Testis (tissue), 3 donors: ENCODE measurements around the gene FXYD2. TPM values are rescaled to one million over a fixed set of nuclear protein-coding genes. Genes with fewer than 3 reads are reported as not detected.

Experiments
- DNase-seq: peaks from one replicate; pipeline ENCODE4 v3.0.0-alpha.2; 2019
- H3K27ac ChIP-seq, 2 donors: fragments of 200-600 bp; sonication (generic); one replicate each; pipeline ENCODE4 v1.5.1; 2019
- H3K27me3 ChIP-seq: fragments of 200-600 bp; sonication (generic); one replicate; pipeline ENCODE4 v1.5.1; 2019
- H3K36me3 ChIP-seq: fragments of 200-600 bp; sonication (generic); one replicate; pipeline ENCODE4 v1.5.1; 2017; ENCODE audit warnings: low read depth; ENCODE audit errors: missing control alignments
- H3K4me1 ChIP-seq: fragments of 200-600 bp; sonication (generic); one replicate; pipeline ENCODE4 v1.5.1; 2019
- H3K4me3 ChIP-seq, 2 donors: fragments of 200-600 bp; sonication (generic); one replicate each; pipeline ENCODE4 v1.5.1; 2017 to 2019
- H3K9me3 ChIP-seq: fragments of 200-600 bp; sonication (generic); one replicate; pipeline ENCODE4 v1.5.1; 2017
- POLR2A ChIP-seq: fragments of 450-650 bp; IDR thresholded peaks from one replicate; pipeline ENCODE4 v1.6.1; 2017; ENCODE audit warnings: antibody characterized with exemption, mild to moderate bottlenecking, moderate library complexity
- WGBS, 2 donors: methylation state at CpG; one replicate each; pipeline ENCODE4 v1.1.5; 2018; 5-methylcytosine and 5-hydroxymethylcytosine counted together
- intact Hi-C: fragments of 100-400 bp; cut with DNase I; formaldehyde crosslinking; loops from one replicate; pipeline ENCODE4 v1.15.1; 2023; ENCODE audit warnings: low total_unique reads
- polyA plus RNA-seq: library from polyadenylated mRNA; stranded (reverse); fragments of 350-450 nt; fragmentation: Illumina TruSeq; extraction: RNeasy Lipid Tissue Mini Kit (QIAGEN cat#74804); gene quantifications from one replicate; pipeline ENCODE4 v1.2.3, GENCODE V29; 2014; ENCODE audit warnings: low read depth, low replicate concordance; ENCODE audit not compliant: insufficient read depth
- total RNA-seq, 2 donors: library from RNA; depleted of rRNA; stranded (reverse); fragments of >200 nt; gene quantifications; one replicate each; pipeline ENCODE4 v1.2.3, GENCODE V29; 2016
- TF ChIP-seq, protein P1 (sequence below), 3 experiments: fragments of 450-650 bp in 2 of 3; fragments of 200-600 bp in 1 of 3; sonication (generic) in 1 of 3; IDR thresholded peaks; one replicate each; pipeline ENCODE4 v1.5.1; 2016 to 2019; ENCODE audit warnings: antibody characterized with exemption in 3 of 3, mild to moderate bottlenecking in 2 of 3, moderate library complexity in 1 of 3

FXYD2 gene
- total and polyA plus RNA-seq, 3 donors from 2014 or later = 5.3 to 8.3 (median 7.6) TPM

DNA sequence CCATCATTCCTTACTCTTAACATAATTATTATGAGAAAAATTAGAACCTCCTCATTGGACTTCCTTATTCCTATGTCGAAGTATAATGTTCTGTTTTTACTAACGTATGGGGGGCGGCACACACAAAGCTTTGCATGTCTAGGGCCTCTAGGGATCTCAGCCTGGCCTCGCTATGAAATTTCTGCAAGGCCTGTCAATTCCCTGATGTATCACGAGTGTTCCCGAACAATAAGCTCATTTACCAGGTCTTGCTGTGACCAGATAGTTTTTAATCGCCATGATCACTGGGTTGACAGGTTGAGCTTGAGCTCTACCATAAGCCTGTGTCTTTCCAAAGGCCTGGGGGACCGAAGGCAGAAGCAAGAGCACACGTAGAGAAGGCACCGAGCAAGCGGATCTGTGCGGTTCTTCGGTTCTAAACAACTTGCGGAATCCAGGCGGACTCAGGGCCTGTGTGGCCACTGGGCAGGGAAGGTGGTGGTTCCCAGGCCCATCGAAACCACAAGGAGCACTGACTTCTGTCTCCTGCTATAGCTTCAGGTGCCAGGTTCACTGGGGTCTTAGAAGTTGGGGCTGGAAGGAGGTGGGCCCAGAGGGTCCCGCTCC lies 10.4 kb upstream of the FXYD2 start:
- intact Hi-C loops = no loop called here
- H3K27me3 ChIP-seq = no peaks in the 10 kb centered on the region
- DNase-seq = peak; percentile 12

DNA sequence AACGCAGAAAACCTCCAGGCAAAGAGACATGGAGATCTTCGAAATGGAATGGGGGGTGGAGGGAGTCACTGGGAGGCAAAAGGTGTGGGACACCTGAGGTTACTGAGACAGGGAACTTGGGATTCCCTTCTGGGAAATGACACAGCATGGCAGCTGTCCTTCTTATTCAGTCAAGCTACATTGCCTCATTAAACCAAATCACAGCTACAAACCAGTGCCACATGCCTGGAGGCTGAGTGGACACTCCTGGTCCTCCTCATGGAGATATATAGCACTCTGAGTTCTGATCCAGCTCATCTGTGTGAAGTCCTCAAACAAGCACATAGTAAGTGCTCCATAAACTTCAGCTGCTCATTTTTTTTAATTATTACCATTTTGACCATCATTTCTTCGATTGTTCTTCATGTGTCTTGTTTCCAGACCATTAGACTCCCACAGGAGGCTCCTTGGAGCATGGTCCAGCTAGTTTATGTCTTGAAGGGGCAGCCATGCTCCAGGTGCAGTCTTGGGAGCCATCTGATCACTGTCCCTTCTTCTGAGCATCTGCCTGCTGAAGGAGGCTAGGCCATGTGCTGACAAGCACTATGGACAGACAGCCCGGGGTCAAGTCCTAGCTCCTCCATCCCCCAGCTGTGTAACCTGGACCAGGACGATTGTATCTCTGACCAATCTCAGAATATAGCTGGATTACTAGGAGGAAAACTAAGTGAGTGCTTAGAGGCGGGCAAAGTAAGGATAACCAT lies 9.7 kb upstream of the FXYD2 start:
- Histone ChIP-seq H3K27ac (peak overlapping the region in 1 of 2 donors; percentile 36), H3K36me3 (no peaks in the 10 kb centered on the region), H3K27me3 (no peaks in the 10 kb centered on the region), H3K4me1 (peaks cover 48% of the 10 kb centered on the region), H3K9me3 (no peaks in the 10 kb centered on the region), H3K4me3 (no peak overlapping the region)
- TF ChIP-seq POLR2A = no peak
- TF ChIP-seq, protein P1, sequence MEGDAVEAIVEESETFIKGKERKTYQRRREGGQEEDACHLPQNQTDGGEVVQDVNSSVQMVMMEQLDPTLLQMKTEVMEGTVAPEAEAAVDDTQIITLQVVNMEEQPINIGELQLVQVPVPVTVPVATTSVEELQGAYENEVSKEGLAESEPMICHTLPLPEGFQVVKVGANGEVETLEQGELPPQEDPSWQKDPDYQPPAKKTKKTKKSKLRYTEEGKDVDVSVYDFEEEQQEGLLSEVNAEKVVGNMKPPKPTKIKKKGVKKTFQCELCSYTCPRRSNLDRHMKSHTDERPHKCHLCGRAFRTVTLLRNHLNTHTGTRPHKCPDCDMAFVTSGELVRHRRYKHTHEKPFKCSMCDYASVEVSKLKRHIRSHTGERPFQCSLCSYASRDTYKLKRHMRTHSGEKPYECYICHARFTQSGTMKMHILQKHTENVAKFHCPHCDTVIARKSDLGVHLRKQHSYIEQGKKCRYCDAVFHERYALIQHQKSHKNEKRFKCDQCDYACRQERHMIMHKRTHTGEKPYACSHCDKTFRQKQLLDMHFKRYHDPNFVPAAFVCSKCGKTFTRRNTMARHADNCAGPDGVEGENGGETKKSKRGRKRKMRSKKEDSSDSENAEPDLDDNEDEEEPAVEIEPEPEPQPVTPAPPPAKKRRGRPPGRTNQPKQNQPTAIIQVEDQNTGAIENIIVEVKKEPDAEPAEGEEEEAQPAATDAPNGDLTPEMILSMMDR (IDR thresholded peaks at IDR 0.05) = no peak
- intact Hi-C loops = no loop called here
- peak; percentile 10 for DNase-seq
- 75 to 76% methylated on average over 6 of the region's 6 CpGs for WGBS, 2 donors

More for the DNA sequence above, 10.4 kb upstream of the FXYD2 start:
- 94% methylated on average over 17 of the region's 17 CpGs for WGBS, 2 donors
- H3K9me3 ChIP-seq = no peaks in the 10 kb centered on the region
- H3K4me3 ChIP-seq = no peak overlapping the region
- no peak for TF ChIP-seq POLR2A
- TF ChIP-seq, protein P1 (IDR thresholded peaks at IDR 0.05) = no peak
- peaks cover 41% of the 10 kb centered on the region for H3K4me1 ChIP-seq
- H3K27ac ChIP-seq = no peak overlapping the region
- H3K36me3 ChIP-seq = no peaks in the 10 kb centered on the region

DNA sequence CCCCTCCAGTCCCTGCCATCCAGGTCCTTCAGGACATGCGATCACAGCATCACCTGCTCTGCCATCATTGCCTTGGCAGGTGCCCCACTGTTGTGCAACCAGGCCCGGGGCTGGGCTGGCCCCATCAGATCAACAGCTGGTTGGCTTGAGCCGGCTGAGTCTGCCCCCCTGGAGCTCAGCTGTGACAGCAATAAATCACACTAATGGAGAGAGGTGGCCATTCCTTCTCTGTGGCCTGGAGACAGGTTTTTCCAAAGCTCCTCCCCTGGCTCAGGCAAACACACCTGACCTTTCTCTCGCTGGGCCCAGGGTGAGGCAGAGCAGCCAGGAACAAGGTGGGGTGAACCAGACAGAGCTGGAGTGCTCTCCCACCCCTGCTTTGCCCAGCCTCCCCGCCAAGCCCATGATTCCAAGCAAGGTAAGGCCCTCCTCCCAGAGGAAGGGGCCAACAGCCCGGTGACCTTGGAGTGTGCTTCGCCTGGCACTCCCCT lies 8.9 kb upstream of the FXYD2 start:
- Histone ChIP-seq H3K36me3 (no peaks in the 10 kb centered on the region), H3K27me3 (no peaks in the 10 kb centered on the region), H3K27ac (peak overlapping the region in 1 of 2 donors; percentile 36), H3K4me3 (no peak overlapping the region), H3K9me3 (no peaks in the 10 kb centered on the region), H3K4me1 (peaks cover 53% of the 10 kb centered on the region)
- TF ChIP-seq POLR2A = no peak
- TF ChIP-seq, protein P1 (IDR thresholded peaks at IDR 0.05) = no peak
- 22 to 40% methylated on average over 4 to 7 of the region's 7 CpGs for WGBS, 2 donors
- DNase-seq = peak; percentile 59
- intact Hi-C loops = no loop called here

DNA sequence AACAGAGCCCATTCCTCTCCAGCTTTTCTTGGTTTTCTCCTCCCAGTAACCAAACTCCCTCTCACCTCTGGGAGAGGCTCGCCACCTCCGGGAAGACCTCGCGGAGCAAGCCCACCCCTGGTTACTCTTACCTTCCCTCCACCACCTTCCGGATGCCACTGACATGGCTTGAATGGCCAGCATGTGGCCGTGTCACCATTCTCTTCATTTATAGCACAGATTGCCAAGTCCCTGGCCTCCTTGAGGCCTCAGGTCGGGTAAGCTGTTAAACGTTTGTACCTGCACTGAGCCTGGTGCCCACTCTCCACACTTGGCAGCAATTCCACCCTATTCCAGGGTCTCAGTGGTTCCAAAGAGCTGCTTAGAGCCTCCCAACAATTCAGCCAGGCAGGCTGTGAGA lies 8.0 kb upstream of the FXYD2 start:
- peak; percentile 10 for DNase-seq
- Histone ChIP-seq H3K9me3 (no peaks in the 10 kb centered on the region), H3K27me3 (no peaks in the 10 kb centered on the region), H3K36me3 (no peaks in the 10 kb centered on the region), H3K4me3 (no peak overlapping the region), H3K27ac (no peak overlapping the region), H3K4me1 (peaks cover 53% of the 10 kb centered on the region)
- intact Hi-C loops = no loop called here
- TF ChIP-seq, protein P1 (IDR thresholded peaks at IDR 0.05) = no peak
- no peak for TF ChIP-seq POLR2A
- WGBS, 2 donors = 86 to 93% methylated on average over 6 to 8 of the region's 8 CpGs
